SK-N-SH treated with all-trans-retinoic acid at 6 μM for 48 hours (cell line): Measurements from ENCODE around the gene RAPGEF1.
A peak's percentile ranks its signal among the peaks of the same experiment; 100 is the strongest.

Experiments used
- ATAC-seq: fragments of 200-7000 bp; cut with Tn5 transposase; 3 replicates; pipeline ENCODE4 v1.9.1; 2020; ENCODE audit warnings: mild to moderate bottlenecking, moderate library complexity
- ARNTL ChIP-seq: fragments of 450-650 bp; formaldehyde crosslinking; IDR thresholded peaks from 2 replicates; pipeline ENCODE4 v1.5.0; 2020; ENCODE audit warnings: low read depth, mild to moderate bottlenecking, moderate library complexity, borderline replicate concordance
- BACH2 ChIP-seq: fragments of 250-450 bp; sonication (Bioruptor Pico); IDR thresholded peaks from 2 replicates; pipeline ENCODE4 v1.9.0; 2021; ENCODE audit warnings: mild to moderate bottlenecking, borderline replicate concordance
- CREB5 ChIP-seq: fragments of 250-450 bp; sonication (Bioruptor Pico); IDR thresholded peaks from 2 replicates; pipeline ENCODE4 v1.5.1; 2020; ENCODE audit warnings: low read depth, mild to moderate bottlenecking, moderate library complexity
- CSDC2 ChIP-seq: fragments of 250-450 bp; sonication (Bioruptor Pico); IDR thresholded peaks from 2 replicates; pipeline ENCODE4 v1.5.0; 2020; ENCODE audit warnings: mild to moderate bottlenecking, moderate library complexity
- GLIS3 ChIP-seq: fragments of 250-450 bp; sonication (Bioruptor Pico); IDR thresholded peaks from 2 replicates; pipeline ENCODE4 v1.5.0; 2020; ENCODE audit warnings: mild to moderate bottlenecking, moderate library complexity
- ISL1 ChIP-seq: fragments of 250-450 bp; sonication (Bioruptor Pico); IDR thresholded peaks from 2 replicates; pipeline ENCODE4 v2.1.2; 2022; ENCODE audit warnings: mild to moderate bottlenecking, moderate library complexity
- OSR1 ChIP-seq: fragments of 250-450 bp; sonication (Bioruptor Pico); IDR thresholded peaks from 2 replicates; pipeline ENCODE4 v1.8.0; 2022; ENCODE audit warnings: moderate library complexity, mild to moderate bottlenecking, inconsistent platforms
- PPARA ChIP-seq: fragments of 250-450 bp; sonication (Bioruptor Pico); IDR thresholded peaks from 2 replicates; pipeline ENCODE4 v1.5.0; 2020; ENCODE audit warnings: mild to moderate bottlenecking, borderline replicate concordance
- RARB ChIP-seq: fragments of 250-450 bp; sonication (Bioruptor Pico); IDR thresholded peaks from 2 replicates; pipeline ENCODE4 v1.8.0; 2021; ENCODE audit warnings: mild to moderate bottlenecking, moderate library complexity
- SNAI2 ChIP-seq: fragments of 250-450 bp; sonication (Bioruptor Pico); IDR thresholded peaks from 2 replicates; pipeline ENCODE4 v1.5.0; 2020; ENCODE audit warnings: mild to moderate bottlenecking, moderate library complexity
- TCF4 ChIP-seq: fragments of 250-450 bp; sonication (Bioruptor Pico); IDR thresholded peaks from 2 replicates; pipeline ENCODE4 v1.8.0; 2021; ENCODE audit warnings: mild to moderate bottlenecking, moderate library complexity, borderline replicate concordance
- TOX ChIP-seq: fragments of 250-450 bp; sonication (Bioruptor Pico); IDR thresholded peaks from 2 replicates; pipeline ENCODE4 v1.8.0; 2021; ENCODE audit warnings: mild to moderate bottlenecking, moderate library complexity, borderline replicate concordance
- ZC3H10 ChIP-seq: fragments of 250-450 bp; sonication (Bioruptor Pico); IDR thresholded peaks from 2 replicates; pipeline ENCODE4 v1.5.1; 2021; ENCODE audit warnings: mild to moderate bottlenecking, moderate library complexity
- ZFP3 ChIP-seq: fragments of 250-450 bp; sonication (Bioruptor Pico); IDR thresholded peaks from 2 replicates; pipeline ENCODE4 v1.5.0; 2020; ENCODE audit warnings: mild to moderate bottlenecking, moderate library complexity
- ZFP30 ChIP-seq: fragments of 450-650 bp; formaldehyde crosslinking; IDR thresholded peaks from 2 replicates; pipeline ENCODE4 v1.5.0; 2022; ENCODE audit warnings: mild to moderate bottlenecking, moderate library complexity
- ZNF565 ChIP-seq: fragments of 450-650 bp; formaldehyde crosslinking; conservative IDR thresholded peaks from 2 replicates; pipeline ENCODE4 v1.5.0; 2020; ENCODE audit warnings: low read depth, mild to moderate bottlenecking, moderate library complexity
- ZNF70 ChIP-seq: fragments of 450-650 bp; formaldehyde crosslinking; IDR thresholded peaks from 2 replicates; pipeline ENCODE4 v1.5.0; 2020; ENCODE audit warnings: mild to moderate bottlenecking, moderate library complexity
- ZNF8 ChIP-seq: fragments of 450-650 bp; formaldehyde crosslinking; IDR thresholded peaks from 2 replicates; pipeline ENCODE4 v1.5.0; 2020; ENCODE audit warnings: mild to moderate bottlenecking, moderate library complexity
- TF ChIP-seq, protein P1 (sequence below): fragments of 250-450 bp; sonication (Bioruptor Pico); IDR thresholded peaks from 2 replicates; pipeline ENCODE4 v1.5.1; 2021; ENCODE audit warnings: mild to moderate bottlenecking, moderate library complexity
- TF ChIP-seq, protein P2 (sequence below): fragments of 250-450 bp; sonication (Bioruptor Pico); IDR thresholded peaks from 2 replicates; pipeline ENCODE4 v1.8.0; 2020; ENCODE audit warnings: mild to moderate bottlenecking, moderate library complexity, borderline replicate concordance
- TF ChIP-seq, protein P3 (sequence below): fragments of 250-450 bp; sonication (Bioruptor Pico); IDR thresholded peaks from 2 replicates; pipeline ENCODE4 v1.8.0; 2021; ENCODE audit warnings: low read depth, mild to moderate bottlenecking, moderate library complexity, borderline replicate concordance

Gene RAPGEF1

DNA sequence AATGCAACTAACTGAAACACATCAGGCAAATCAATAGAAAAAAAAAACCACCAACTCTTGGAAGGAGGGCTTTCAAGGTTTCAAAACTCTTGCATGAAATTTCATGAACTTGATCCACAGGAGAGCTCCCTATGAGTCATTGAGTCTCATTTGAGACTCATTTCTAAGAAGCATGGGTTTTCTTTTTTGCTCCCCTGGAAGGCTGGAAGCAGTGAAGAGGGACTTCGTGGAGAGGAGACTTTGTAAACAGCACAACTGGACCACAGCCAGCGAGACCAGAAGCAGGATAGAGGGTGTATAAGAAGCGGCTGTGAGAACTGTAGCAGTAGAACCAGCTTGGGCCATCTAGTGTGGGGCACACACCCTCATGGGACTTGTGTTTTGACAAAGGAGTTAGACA lies 41.2 kb upstream of the RAPGEF1 start:
- no peak for ATAC-seq
- no peak for TF ChIP-seq ZFP3 (CRISPR knock-in tag)
- no peak for TF ChIP-seq PPARA (CRISPR knock-in tag)
- TF ChIP-seq ZNF70 (CRISPR knock-in tag), result no peak
- no peak for TF ChIP-seq ZNF565 (CRISPR knock-in tag)
- no peak for TF ChIP-seq ARNTL (CRISPR knock-in tag)
- TF ChIP-seq, protein P1, sequence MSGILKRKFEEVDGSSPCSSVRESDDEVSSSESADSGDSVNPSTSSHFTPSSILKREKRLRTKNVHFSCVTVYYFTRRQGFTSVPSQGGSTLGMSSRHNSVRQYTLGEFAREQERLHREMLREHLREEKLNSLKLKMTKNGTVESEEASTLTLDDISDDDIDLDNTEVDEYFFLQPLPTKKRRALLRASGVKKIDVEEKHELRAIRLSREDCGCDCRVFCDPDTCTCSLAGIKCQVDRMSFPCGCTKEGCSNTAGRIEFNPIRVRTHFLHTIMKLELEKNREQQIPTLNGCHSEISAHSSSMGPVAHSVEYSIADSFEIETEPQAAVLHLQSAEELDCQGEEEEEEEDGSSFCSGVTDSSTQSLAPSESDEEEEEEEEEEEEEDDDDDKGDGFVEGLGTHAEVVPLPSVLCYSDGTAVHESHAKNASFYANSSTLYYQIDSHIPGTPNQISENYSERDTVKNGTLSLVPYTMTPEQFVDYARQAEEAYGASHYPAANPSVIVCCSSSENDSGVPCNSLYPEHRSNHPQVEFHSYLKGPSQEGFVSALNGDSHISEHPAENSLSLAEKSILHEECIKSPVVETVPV (CRISPR knock-in tag), result no peak
- no peak for TF ChIP-seq SNAI2 (CRISPR knock-in tag)
- no peak for TF ChIP-seq TOX
- no peak for TF ChIP-seq GLIS3 (CRISPR knock-in tag)
- TF ChIP-seq RARB (CRISPR knock-in tag), result no peak
- TF ChIP-seq, protein P2, sequence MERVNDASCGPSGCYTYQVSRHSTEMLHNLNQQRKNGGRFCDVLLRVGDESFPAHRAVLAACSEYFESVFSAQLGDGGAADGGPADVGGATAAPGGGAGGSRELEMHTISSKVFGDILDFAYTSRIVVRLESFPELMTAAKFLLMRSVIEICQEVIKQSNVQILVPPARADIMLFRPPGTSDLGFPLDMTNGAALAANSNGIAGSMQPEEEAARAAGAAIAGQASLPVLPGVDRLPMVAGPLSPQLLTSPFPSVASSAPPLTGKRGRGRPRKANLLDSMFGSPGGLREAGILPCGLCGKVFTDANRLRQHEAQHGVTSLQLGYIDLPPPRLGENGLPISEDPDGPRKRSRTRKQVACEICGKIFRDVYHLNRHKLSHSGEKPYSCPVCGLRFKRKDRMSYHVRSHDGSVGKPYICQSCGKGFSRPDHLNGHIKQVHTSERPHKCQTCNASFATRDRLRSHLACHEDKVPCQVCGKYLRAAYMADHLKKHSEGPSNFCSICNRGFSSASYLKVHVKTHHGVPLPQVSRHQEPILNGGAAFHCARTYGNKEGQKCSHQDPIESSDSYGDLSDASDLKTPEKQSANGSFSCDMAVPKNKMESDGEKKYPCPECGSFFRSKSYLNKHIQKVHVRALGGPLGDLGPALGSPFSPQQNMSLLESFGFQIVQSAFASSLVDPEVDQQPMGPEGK (CRISPR knock-in tag), result no peak
- no peak for TF ChIP-seq OSR1 (CRISPR knock-in tag)
- no peak for TF ChIP-seq CSDC2 (CRISPR knock-in tag)
- TF ChIP-seq BACH2 (CRISPR knock-in tag), result no peak
- TF ChIP-seq ZC3H10, result no peak
- TF ChIP-seq ZNF8 (CRISPR knock-in tag), result no peak
- TF ChIP-seq, protein P3, sequence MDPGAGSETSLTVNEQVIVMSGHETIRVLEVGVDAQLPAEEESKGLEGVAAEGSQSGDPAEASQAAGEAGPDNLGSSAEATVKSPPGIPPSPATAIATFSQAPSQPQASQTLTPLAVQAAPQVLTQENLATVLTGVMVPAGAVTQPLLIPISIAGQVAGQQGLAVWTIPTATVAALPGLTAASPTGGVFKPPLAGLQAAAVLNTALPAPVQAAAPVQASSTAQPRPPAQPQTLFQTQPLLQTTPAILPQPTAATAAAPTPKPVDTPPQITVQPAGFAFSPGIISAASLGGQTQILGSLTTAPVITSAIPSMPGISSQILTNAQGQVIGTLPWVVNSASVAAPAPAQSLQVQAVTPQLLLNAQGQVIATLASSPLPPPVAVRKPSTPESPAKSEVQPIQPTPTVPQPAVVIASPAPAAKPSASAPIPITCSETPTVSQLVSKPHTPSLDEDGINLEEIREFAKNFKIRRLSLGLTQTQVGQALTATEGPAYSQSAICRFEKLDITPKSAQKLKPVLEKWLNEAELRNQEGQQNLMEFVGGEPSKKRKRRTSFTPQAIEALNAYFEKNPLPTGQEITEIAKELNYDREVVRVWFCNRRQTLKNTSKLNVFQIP (CRISPR knock-in tag), result no peak
- TF ChIP-seq ZFP30, result no peak

GRCh38 chr9:131776473-131776872 lies 36.6 kb upstream of the RAPGEF1 start:
- ATAC-seq, result peak; percentile 71
- TF ChIP-seq, protein P2 (CRISPR knock-in tag), result no peak
- TF ChIP-seq ZNF70 (CRISPR knock-in tag), result no peak
- TF ChIP-seq, protein P3 (CRISPR knock-in tag), result no peak
- TF ChIP-seq OSR1 (CRISPR knock-in tag), result no peak
- TF ChIP-seq RARB (CRISPR knock-in tag), result no peak
- no peak for TF ChIP-seq ISL1 (CRISPR knock-in tag)
- no peak for TF ChIP-seq TOX
- no peak for TF ChIP-seq ZNF565 (CRISPR knock-in tag)
- TF ChIP-seq GLIS3 (CRISPR knock-in tag), result no peak
- no peak for TF ChIP-seq CREB5 (CRISPR knock-in tag)
- TF ChIP-seq ZFP3 (CRISPR knock-in tag), result no peak
- no peak for TF ChIP-seq ZFP30
- TF ChIP-seq TCF4 (CRISPR knock-in tag), result no peak
- no peak for TF ChIP-seq SNAI2 (CRISPR knock-in tag)
- no peak for TF ChIP-seq CSDC2 (CRISPR knock-in tag)
